Measurements from ENCODE around the gene CCDC57. TPM values are rescaled to one million over a fixed set of nuclear protein-coding genes. Genes with fewer than 3 reads are reported as not detected.

Gene CCDC57
- total RNA-seq, 1 experiment from 2014 or later = 140 TPM

DNA sequence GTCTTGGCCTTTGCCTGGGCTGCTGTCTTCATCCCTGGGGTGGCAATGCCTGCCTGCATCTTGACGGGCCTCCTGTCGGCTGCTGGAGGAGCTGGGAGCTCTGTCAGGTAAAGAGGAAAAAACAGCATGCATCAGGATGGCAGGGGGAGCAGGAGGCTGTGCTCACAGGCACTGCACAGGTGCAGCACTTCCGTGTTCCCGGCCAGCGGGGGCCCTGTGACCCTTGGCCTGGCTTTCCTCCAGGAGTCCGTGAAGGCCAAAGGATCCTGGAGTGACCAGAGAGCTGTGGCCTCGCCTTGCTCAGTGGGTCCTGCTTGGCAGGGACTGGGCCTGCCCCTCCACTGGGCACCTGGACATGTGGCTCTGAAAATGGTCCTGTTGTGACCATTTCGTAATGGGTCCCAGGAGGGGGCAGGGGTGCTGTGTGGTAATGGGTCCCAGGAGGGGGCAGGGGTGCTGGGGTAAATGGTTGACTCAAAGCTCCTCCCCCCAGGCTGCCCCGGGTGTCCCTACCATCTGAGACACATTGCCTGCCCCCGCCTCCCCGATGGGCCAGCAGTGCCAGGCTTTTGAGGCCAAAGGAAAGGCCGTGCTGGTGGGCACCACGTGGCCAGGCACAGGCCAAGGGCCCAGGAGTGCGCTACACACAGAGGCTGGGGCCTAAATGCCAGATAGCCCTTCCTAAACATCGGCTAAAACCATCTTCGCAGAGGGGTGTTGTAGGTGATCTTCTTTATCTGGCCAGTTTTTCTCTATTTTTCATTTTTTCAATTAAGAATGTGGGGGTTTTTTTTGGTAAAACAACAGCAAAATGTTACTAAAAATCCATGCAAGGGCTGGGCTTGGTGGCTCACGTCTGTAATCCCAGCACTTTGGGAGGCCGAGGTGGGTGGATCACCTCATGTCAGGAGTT is 110.6 kb downstream of the CCDC57 start:
- Histone ChIP-seq H3F3A (ENCODE audit: insufficient read depth, low read depth) (peaks cover 42% of the 10 kb centered on the region), H3K36me3 (ENCODE audit: low read depth) (no peaks in the 10 kb centered on the region), H3K27me3 (ENCODE audit: insufficient read depth, low read depth) (no peaks in the 10 kb centered on the region), H3K4me1 (replicated peaks; ENCODE audit: insufficient read depth) (peaks cover 73% of the 10 kb centered on the region), H3K9me2 (ENCODE audit: insufficient read depth) (no peaks in the 10 kb centered on the region), H3K4me2 (peak overlapping the region; percentile 34), H3K27ac (peak overlapping the region; percentile 29; the same call in 1 of the 2 replicates), H4K20me1 (ENCODE audit: insufficient read depth) (peaks cover under 1% of the 10 kb centered on the region; the same call in 1 of the 2 replicates), H2AFZ (no peak overlapping the region), H3K79me2 (ENCODE audit: low read depth) (peaks cover 19% of the 10 kb centered on the region), H3K9me3 (ENCODE audit: insufficient read depth, low read depth) (no peaks in the 10 kb centered on the region), H3K4me3 (no peak overlapping the region)
- no peak for TF ChIP-seq EZH2 (IDR thresholded peaks at IDR 0.05; ENCODE audit: low read depth)
- TF ChIP-seq, protein P1, sequence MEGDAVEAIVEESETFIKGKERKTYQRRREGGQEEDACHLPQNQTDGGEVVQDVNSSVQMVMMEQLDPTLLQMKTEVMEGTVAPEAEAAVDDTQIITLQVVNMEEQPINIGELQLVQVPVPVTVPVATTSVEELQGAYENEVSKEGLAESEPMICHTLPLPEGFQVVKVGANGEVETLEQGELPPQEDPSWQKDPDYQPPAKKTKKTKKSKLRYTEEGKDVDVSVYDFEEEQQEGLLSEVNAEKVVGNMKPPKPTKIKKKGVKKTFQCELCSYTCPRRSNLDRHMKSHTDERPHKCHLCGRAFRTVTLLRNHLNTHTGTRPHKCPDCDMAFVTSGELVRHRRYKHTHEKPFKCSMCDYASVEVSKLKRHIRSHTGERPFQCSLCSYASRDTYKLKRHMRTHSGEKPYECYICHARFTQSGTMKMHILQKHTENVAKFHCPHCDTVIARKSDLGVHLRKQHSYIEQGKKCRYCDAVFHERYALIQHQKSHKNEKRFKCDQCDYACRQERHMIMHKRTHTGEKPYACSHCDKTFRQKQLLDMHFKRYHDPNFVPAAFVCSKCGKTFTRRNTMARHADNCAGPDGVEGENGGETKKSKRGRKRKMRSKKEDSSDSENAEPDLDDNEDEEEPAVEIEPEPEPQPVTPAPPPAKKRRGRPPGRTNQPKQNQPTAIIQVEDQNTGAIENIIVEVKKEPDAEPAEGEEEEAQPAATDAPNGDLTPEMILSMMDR (conservative IDR thresholded peaks at IDR 0.05) = no peak
- intact Hi-C loops (cut with micrococcal nuclease; ENCODE audit: unreplicated experiment) = loop anchor here (10.0 kb wide), 2 partner anchors 207 to 233 kb away; partner anchors contain the start of genes ALYREF, ANAPC11 and SECTM1
- BruUV-seq (replicated peaks) = no TSS peak
- ChIA-PET POLR2A (ENCODE audit: unreplicated experiment) (interaction anchor here (0.7 kb wide), 1 partner anchor 54 kb away, joined by 3 read pairs; no protein-coding TSS in a partner anchor), CTCF (no interaction called here)
- peak; percentile 49 to 58 for DNase-seq

- Histone ChIP-seq H3F3A (ENCODE audit: insufficient read depth, low read depth) (peaks cover 36% of the 10 kb centered on the region), H3K9me2 (ENCODE audit: insufficient read depth) (no peaks in the 10 kb centered on the region), H3K27me3 (ENCODE audit: insufficient read depth, low read depth) (no peaks in the 10 kb centered on the region), H3K4me1 (replicated peaks; ENCODE audit: insufficient read depth) (peaks cover 68% of the 10 kb centered on the region), H3K27ac (no peak overlapping the region), H3K9me3 (ENCODE audit: insufficient read depth, low read depth) (no peaks in the 10 kb centered on the region), H3K36me3 (ENCODE audit: low read depth) (no peaks in the 10 kb centered on the region), H3K79me2 (ENCODE audit: low read depth) (peaks cover 26% of the 10 kb centered on the region), H3K4me2 (peak overlapping the region; percentile 34; the same call in 1 of the 2 replicates), H2AFZ (no peak overlapping the region), H4K20me1 (ENCODE audit: insufficient read depth) (peaks cover 8% of the 10 kb centered on the region), H3K4me3 (no peak overlapping the region)
- no TSS peak for BruUV-seq (replicated peaks)
- CTCF ChIA-PET = interaction anchor here (0.6 kb wide), 1 partner anchor 30 kb away, joined by 5 read pairs; no protein-coding TSS in a partner anchor
- intact Hi-C loops (cut with micrococcal nuclease; ENCODE audit: unreplicated experiment) = loop anchor here (10.0 kb wide), 2 partner anchors 207 to 233 kb away; partner anchors contain the start of genes ALYREF, ANAPC11 and SECTM1
- DNase-seq = no peak
- POLR2A ChIA-PET (ENCODE audit: unreplicated experiment) = no interaction called here
- TF ChIP-seq, protein P1 (conservative IDR thresholded peaks at IDR 0.05) = no peak
- no peak for TF ChIP-seq EZH2 (IDR thresholded peaks at IDR 0.05; ENCODE audit: low read depth)
Observed at GRCh38 chr17:82101301-82101715, 111.3 kb downstream of the CCDC57 start.

- Histone ChIP-seq H3K36me3 (ENCODE audit: low read depth) (no peaks in the 10 kb centered on the region), H3K79me2 (ENCODE audit: low read depth) (peaks cover 32% of the 10 kb centered on the region), H3K27me3 (ENCODE audit: insufficient read depth, low read depth) (no peaks in the 10 kb centered on the region), H3K4me2 (peak overlapping the region; percentile 84; the same call in 1 of the 2 replicates), H4K20me1 (ENCODE audit: insufficient read depth) (peaks cover 14% of the 10 kb centered on the region), H3K4me1 (replicated peaks; ENCODE audit: insufficient read depth) (peaks cover 64% of the 10 kb centered on the region), H3K9me2 (ENCODE audit: insufficient read depth) (no peaks in the 10 kb centered on the region), H2AFZ (no peak overlapping the region), H3K9me3 (ENCODE audit: insufficient read depth, low read depth) (no peaks in the 10 kb centered on the region), H3F3A (ENCODE audit: insufficient read depth, low read depth) (peaks cover 32% of the 10 kb centered on the region), H3K27ac (peak overlapping the region; percentile 88), H3K4me3 (no peak overlapping the region)
- TF ChIP-seq, protein P1 (conservative IDR thresholded peaks at IDR 0.05) = no peak
- TF ChIP-seq EZH2 (IDR thresholded peaks at IDR 0.05; ENCODE audit: low read depth) = no peak
- BruUV-seq (replicated peaks) = no TSS peak
- intact Hi-C loops (cut with micrococcal nuclease; ENCODE audit: unreplicated experiment) = loop anchor here (10.0 kb wide), 2 partner anchors 206 to 234 kb away; partner anchors contain the start of genes ALYREF, ANAPC11 and SECTM1
- CTCF ChIA-PET = interaction anchor here (0.6 kb wide), 1 partner anchor 31 kb away, joined by 5 read pairs; no protein-coding TSS in a partner anchor
- POLR2A ChIA-PET (ENCODE audit: unreplicated experiment) = no interaction called here
- no peak for DNase-seq
Observed at GRCh38 chr17:82100502-82101298, 111.9 kb downstream of the CCDC57 start.

Measured in PC-9 (cell line).